DOHH2 (cell line): Measurements from ENCODE around the gene CTRB2.
"Not testable (repeated sequence)": the region's sequence is repeated elsewhere in the genome, so short reads cannot be mapped to it uniquely, and the experiment has no call there.

Experiments
- H3F3A ChIP-seq: fragments of 200-600 bp; sonication (generic), shearing (Covaris generic); 2 replicates; pipeline ENCODE4 v1.6.0; 2016; ENCODE audit warnings: antibody characterized with exemption, mild to moderate bottlenecking; ENCODE audit not compliant: control insufficient read depth, insufficient read depth
- H3K27ac ChIP-seq: fragments of 200-600 bp; sonication (generic); 2 replicates; pipeline ENCODE4 v1.5.1; 2014; ENCODE audit warnings: low read depth, mild to moderate bottlenecking, low read length, moderate library complexity
- H3K27me3 ChIP-seq: fragments of 200-600 bp; sonication (generic); 2 replicates; pipeline ENCODE4 v1.6.1; 2014; ENCODE audit warnings: mild to moderate bottlenecking, low read length, mixed read lengths; ENCODE audit not compliant: control insufficient read depth
- H3K36me3 ChIP-seq: fragments of 200-600 bp; sonication (generic); 2 replicates; pipeline ENCODE4 v1.6.1; 2014; ENCODE audit warnings: mild to moderate bottlenecking, low read length, moderate library complexity, mixed read lengths; ENCODE audit not compliant: control insufficient read depth
- H3K4me1 ChIP-seq: fragments of 200-600 bp; sonication (generic); 2 replicates; pipeline ENCODE4 v1.6.1; 2014; ENCODE audit warnings: mild to moderate bottlenecking, low read length, mixed read lengths; ENCODE audit not compliant: control insufficient read depth
- H3K4me2 ChIP-seq: fragments of 200-600 bp; sonication (generic); 2 replicates; pipeline ENCODE4 v1.6.0; 2014; ENCODE audit warnings: mild to moderate bottlenecking, low read length, moderate library complexity
- H3K4me3 ChIP-seq: fragments of 200-600 bp; sonication (generic); 2 replicates; pipeline ENCODE4 v1.5.1; 2014; ENCODE audit warnings: mild to moderate bottlenecking, low read length, mixed read lengths
- H3K79me2 ChIP-seq: fragments of 200-600 bp; sonication (generic); 2 replicates; pipeline ENCODE4 v1.6.1; 2014; ENCODE audit warnings: mild to moderate bottlenecking, low read length, mixed read lengths; ENCODE audit not compliant: control insufficient read depth
- H3K9me2 ChIP-seq: fragments of 200-600 bp; sonication (generic); replicated peaks from 2 replicates; pipeline ENCODE4 v1.6.1; 2014; ENCODE audit warnings: mild to moderate bottlenecking, low read length, mixed read lengths; ENCODE audit not compliant: control insufficient read depth
- H3K9me3 ChIP-seq: fragments of 200-600 bp; sonication (generic); 2 replicates; pipeline ENCODE4 v1.6.1; 2014; ENCODE audit warnings: antibody characterized with exemption, low read length, mixed read lengths; ENCODE audit not compliant: control insufficient read depth, insufficient read depth
- H4K20me1 ChIP-seq: fragments of 200-600 bp; sonication (generic); 2 replicates; pipeline ENCODE4 v1.6.0; 2014; ENCODE audit warnings: low read depth, mild to moderate bottlenecking, antibody characterized with exemption, low read length, moderate library complexity; ENCODE audit not compliant: control insufficient read depth, insufficient read depth
- EZH2phosphoT487 ChIP-seq: fragments of 200-600 bp; sonication (generic); IDR thresholded peaks from 2 replicates; pipeline ENCODE4 v1.6.1; 2017; ENCODE audit warnings: borderline replicate concordance, mild to moderate bottlenecking, antibody characterized with exemption, low read length, moderate library complexity, mixed read lengths
- TF ChIP-seq, protein P1 (sequence below): fragments of 200-600 bp; sonication (generic); IDR thresholded peaks from one replicate; pipeline ENCODE4 v1.5.1; 2014; ENCODE audit warnings: antibody characterized with exemption, mild to moderate bottlenecking, low read depth, low read length; ENCODE audit not compliant: poor library complexity, severe bottlenecking

Gene CTRB2

DNA sequence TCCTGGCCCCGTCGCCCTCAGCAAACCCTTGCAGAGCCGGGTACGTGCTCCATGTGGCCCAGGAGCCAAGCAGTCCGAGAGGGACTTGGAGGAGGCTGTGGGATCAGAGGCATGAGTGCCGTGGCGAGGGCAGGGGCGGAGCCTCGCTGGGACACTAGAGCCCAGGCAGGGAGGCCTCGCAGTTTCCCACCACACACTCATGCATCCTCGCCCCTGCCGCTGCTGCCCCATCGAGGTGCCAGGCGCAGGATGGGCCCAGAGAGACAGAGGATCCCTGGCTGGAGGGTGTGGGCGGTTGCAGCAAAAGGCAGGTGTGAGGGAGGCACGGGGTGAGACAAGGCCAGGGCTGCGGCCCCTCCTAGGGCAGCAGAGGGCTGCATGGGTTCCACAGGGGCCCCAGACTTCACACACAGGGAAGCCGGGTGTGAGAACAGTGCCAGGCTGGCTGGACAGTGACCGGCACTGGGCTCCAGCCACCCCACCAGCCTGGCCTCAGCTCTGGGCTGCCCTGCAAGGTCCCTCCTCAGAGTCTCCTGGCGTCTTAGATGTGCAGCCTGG is 36.8 kb upstream of the CTRB2 start:
- no peaks in the 10 kb centered on the region for H3K9me2 ChIP-seq
- no peaks in the 10 kb centered on the region for H3F3A ChIP-seq
- no peaks in the 10 kb centered on the region; the same call in 1 of the 2 replicates for H3K79me2 ChIP-seq
- no peak overlapping the region for H3K27ac ChIP-seq
- TF ChIP-seq, protein P1, sequence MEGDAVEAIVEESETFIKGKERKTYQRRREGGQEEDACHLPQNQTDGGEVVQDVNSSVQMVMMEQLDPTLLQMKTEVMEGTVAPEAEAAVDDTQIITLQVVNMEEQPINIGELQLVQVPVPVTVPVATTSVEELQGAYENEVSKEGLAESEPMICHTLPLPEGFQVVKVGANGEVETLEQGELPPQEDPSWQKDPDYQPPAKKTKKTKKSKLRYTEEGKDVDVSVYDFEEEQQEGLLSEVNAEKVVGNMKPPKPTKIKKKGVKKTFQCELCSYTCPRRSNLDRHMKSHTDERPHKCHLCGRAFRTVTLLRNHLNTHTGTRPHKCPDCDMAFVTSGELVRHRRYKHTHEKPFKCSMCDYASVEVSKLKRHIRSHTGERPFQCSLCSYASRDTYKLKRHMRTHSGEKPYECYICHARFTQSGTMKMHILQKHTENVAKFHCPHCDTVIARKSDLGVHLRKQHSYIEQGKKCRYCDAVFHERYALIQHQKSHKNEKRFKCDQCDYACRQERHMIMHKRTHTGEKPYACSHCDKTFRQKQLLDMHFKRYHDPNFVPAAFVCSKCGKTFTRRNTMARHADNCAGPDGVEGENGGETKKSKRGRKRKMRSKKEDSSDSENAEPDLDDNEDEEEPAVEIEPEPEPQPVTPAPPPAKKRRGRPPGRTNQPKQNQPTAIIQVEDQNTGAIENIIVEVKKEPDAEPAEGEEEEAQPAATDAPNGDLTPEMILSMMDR, result no peak
- TF ChIP-seq EZH2phosphoT487, result no peak
- H3K36me3 ChIP-seq, result no peaks in the 10 kb centered on the region
- peaks cover 17% of the 10 kb centered on the region for H3K4me1 ChIP-seq
- no peak overlapping the region for H3K4me3 ChIP-seq
- no peaks in the 10 kb centered on the region for H3K9me3 ChIP-seq
- no peaks in the 10 kb centered on the region for H3K27me3 ChIP-seq
- no peaks in the 10 kb centered on the region for H4K20me1 ChIP-seq
- no peak overlapping the region for H3K4me2 ChIP-seq

GRCh38 chr16:75242436-75243078 is 35.6 kb upstream of the CTRB2 start:
- not testable (repeated sequence) for H3K9me3 ChIP-seq, H3K4me2 ChIP-seq, H3K27me3 ChIP-seq, H3K27ac ChIP-seq, H3K79me2 ChIP-seq, H4K20me1 ChIP-seq, H3K4me3 ChIP-seq, H3K9me2 ChIP-seq, H3F3A ChIP-seq, H3K36me3 ChIP-seq
- H3K4me1 ChIP-seq, result peaks cover 17% of the 10 kb centered on the region

GRCh38 chr16:75241955-75242354 is 35.0 kb upstream of the CTRB2 start:
- H3K9me3 ChIP-seq, result no peaks in the 10 kb centered on the region
- no peaks in the 10 kb centered on the region for H3K27me3 ChIP-seq
- TF ChIP-seq, protein P1, result no peak
- TF ChIP-seq EZH2phosphoT487, result no peak
- no peak overlapping the region for H3K4me2 ChIP-seq
- no peaks in the 10 kb centered on the region; the same call in 1 of the 2 replicates for H3K79me2 ChIP-seq
- no peak overlapping the region for H3K4me3 ChIP-seq
- H3K9me2 ChIP-seq, result no peaks in the 10 kb centered on the region
- H3K4me1 ChIP-seq, result peaks cover 17% of the 10 kb centered on the region
- H3K27ac ChIP-seq, result no peak overlapping the region
- no peaks in the 10 kb centered on the region for H3F3A ChIP-seq
- no peaks in the 10 kb centered on the region for H3K36me3 ChIP-seq
- H4K20me1 ChIP-seq, result no peaks in the 10 kb centered on the region

DNA sequence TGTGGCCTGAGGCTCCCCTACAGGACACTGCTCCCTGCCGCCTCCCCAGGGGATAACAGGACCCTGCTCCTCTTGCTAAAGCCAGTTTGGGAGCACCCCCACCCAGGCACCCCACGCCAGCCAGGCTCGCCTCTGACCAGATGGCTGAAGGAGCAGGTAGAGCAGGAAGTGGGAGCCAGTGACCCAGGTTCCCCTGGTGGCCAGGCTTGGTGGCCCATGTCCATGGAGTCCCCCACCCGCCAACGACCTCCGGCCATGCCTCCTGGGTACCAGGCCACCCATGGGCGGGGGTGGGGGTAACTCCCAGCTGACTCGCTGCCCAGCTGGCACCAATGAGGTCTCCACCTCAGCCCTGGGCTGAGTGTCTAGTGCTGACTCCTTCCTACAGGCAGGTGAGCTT is 34.5 kb upstream of the CTRB2 start:
- no peak for TF ChIP-seq EZH2phosphoT487
- TF ChIP-seq, protein P1, result no peak
- Histone ChIP-seq H3K4me3 (no peak overlapping the region), H3K9me2 (no peaks in the 10 kb centered on the region), H3K36me3 (no peaks in the 10 kb centered on the region), H3K27ac (no peak overlapping the region), H3K4me2 (no peak overlapping the region), H3K4me1 (peaks cover 17% of the 10 kb centered on the region), H3K9me3 (no peaks in the 10 kb centered on the region), H3K27me3 (no peaks in the 10 kb centered on the region), H3K79me2 (no peaks in the 10 kb centered on the region; the same call in 1 of the 2 replicates), H4K20me1 (no peaks in the 10 kb centered on the region), H3F3A (no peaks in the 10 kb centered on the region)

DNA sequence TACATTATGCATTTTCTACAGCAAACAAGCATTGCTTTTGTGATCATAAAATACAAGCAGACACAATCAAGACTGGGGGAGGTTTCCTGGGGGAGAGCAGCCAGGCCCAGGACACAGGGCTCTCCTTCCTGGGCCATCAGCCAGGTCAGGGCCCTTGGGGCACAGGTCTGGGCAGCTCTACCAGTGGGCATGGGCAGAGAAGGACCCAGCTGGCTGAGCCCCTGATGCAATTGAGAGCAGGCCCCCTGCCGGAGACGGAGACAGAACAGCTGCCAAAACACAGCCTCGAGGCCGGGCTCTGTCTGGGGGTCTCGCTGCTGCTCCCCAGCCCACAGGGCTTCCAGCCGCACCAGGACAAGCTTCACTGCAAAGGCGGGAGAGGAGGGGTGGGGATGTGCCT is 33.7 kb upstream of the CTRB2 start:
- peaks cover 17% of the 10 kb centered on the region for H3K4me1 ChIP-seq
- not testable (repeated sequence) for H3K79me2 ChIP-seq, H3F3A ChIP-seq, H3K9me2 ChIP-seq, H3K9me3 ChIP-seq, H3K4me2 ChIP-seq, H4K20me1 ChIP-seq, H3K27me3 ChIP-seq, H3K4me3 ChIP-seq, H3K36me3 ChIP-seq, H3K27ac ChIP-seq
